Lower lobe of right lung (tissue), 2 donors: ENCODE data around the gene HDAC4. TPM values are rescaled to one million over a fixed set of nuclear protein-coding genes. Genes with fewer than 3 reads are reported as not detected.

Experiments used
- ATAC-seq, 2 donors: fragments of 200-7000 bp; cut with Tn5 transposase; one replicate each; pipeline ENCODE4 v1.9.1; 2020 to 2022; ENCODE audit warnings: mild to moderate bottlenecking in 2 of 2, moderate library complexity in 2 of 2
- DNase-seq: peaks from one replicate; pipeline ENCODE4 v3.0.0-alpha.2; 2020
- H3K27ac ChIP-seq: fragments of 200-600 bp; one replicate; pipeline ENCODE4 v1.8.0; 2022
- H3K27me3 ChIP-seq: fragments of 200-600 bp; one replicate; pipeline ENCODE4 v1.8.0; 2022; ENCODE audit warnings: low read depth
- H3K36me3 ChIP-seq: fragments of 200-600 bp; one replicate; pipeline ENCODE4 v1.8.0; 2022; ENCODE audit warnings: mild to moderate bottlenecking
- H3K4me1 ChIP-seq: fragments of 200-600 bp; one replicate; pipeline ENCODE4 v1.8.0; 2022
- H3K4me3 ChIP-seq: fragments of 200-600 bp; one replicate; pipeline ENCODE4 v1.8.0; 2022; ENCODE audit warnings: mild to moderate bottlenecking
- H3K9me3 ChIP-seq: fragments of 200-600 bp; one replicate; pipeline ENCODE4 v1.8.0; 2022
- intact Hi-C: fragments of 100-400 bp; cut with DNase I; formaldehyde crosslinking; loops from one replicate; pipeline ENCODE4 v1.11.0; 2022
- total RNA-seq: library from RNA; stranded (reverse); fragmentation: NEBNext Ultra II Directional; extraction: Animal tissue kit (Norgen Biotek cat#: 25700); gene quantifications from one replicate; pipeline ENCODE4 v1.2.1, GENCODE V29; 2021
- TF ChIP-seq, protein P1 (sequence below): fragments of 200-600 bp; IDR thresholded peaks from one replicate; pipeline ENCODE4 v1.8.0; 2022; ENCODE audit warnings: antibody characterized with exemption, mild to moderate bottlenecking
- donor health status: DM: no; HTN: yes; CAD: no; lungs with severe emphysema.

HDAC4 gene
- total RNA-seq, 1 donor from 2014 or later: 44.9 TPM

DNA sequence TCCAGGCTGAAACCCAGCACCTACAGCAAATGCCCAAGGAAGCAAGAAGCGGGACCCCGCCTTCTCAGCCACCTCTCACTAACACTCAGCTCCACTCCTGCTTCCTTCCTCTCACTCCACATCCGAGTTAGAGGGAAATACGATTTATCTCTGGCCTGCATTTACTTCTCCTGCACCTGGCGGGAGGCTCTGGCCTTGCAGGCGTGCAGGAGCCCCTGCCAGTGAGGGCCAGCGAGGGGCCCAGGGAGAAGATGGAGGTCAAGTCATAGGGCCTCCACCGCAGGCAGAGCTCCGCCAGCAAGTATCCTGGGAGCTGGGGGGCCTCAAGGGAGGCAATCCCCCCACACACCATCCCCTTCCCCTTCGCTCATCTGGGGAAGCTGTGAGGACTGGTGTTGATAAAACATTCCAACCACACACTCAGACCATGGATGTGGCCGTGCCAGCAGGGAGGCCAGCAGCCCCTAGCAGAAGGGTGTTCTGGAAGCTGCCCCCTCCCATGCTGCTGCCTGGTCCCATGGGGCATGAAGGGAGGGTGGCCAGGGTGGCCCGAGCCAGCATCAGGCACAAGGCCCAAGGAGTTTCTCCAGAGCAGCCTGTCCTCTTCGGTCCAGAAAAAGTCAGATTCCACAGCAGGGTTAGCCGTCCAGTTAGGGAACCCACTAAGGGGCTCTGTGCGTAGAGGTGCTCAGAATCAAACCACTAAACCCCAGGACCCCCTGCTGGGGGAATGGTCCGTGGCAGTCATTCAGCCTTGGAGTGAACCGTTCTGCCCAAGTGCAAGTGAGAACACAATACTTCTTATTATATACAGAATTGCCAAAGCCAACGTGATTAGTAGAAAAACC lies 91.2 kb downstream of the HDAC4 start:
- H3K36me3 ChIP-seq: no peaks in the 10 kb centered on the region
- H3K4me3 ChIP-seq: peak overlapping the region; percentile 40
- H3K4me1 ChIP-seq: peaks cover 53% of the 10 kb centered on the region
- peak overlapping the region; percentile 75 for H3K27ac ChIP-seq
- TF ChIP-seq, protein P1, sequence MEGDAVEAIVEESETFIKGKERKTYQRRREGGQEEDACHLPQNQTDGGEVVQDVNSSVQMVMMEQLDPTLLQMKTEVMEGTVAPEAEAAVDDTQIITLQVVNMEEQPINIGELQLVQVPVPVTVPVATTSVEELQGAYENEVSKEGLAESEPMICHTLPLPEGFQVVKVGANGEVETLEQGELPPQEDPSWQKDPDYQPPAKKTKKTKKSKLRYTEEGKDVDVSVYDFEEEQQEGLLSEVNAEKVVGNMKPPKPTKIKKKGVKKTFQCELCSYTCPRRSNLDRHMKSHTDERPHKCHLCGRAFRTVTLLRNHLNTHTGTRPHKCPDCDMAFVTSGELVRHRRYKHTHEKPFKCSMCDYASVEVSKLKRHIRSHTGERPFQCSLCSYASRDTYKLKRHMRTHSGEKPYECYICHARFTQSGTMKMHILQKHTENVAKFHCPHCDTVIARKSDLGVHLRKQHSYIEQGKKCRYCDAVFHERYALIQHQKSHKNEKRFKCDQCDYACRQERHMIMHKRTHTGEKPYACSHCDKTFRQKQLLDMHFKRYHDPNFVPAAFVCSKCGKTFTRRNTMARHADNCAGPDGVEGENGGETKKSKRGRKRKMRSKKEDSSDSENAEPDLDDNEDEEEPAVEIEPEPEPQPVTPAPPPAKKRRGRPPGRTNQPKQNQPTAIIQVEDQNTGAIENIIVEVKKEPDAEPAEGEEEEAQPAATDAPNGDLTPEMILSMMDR: no peak
- H3K9me3 ChIP-seq: no peaks in the 10 kb centered on the region
- ATAC-seq (no peak), DNase-seq (peak; percentile 29)
- H3K27me3 ChIP-seq: no peaks in the 10 kb centered on the region
- intact Hi-C loops: no loop called here

DNA sequence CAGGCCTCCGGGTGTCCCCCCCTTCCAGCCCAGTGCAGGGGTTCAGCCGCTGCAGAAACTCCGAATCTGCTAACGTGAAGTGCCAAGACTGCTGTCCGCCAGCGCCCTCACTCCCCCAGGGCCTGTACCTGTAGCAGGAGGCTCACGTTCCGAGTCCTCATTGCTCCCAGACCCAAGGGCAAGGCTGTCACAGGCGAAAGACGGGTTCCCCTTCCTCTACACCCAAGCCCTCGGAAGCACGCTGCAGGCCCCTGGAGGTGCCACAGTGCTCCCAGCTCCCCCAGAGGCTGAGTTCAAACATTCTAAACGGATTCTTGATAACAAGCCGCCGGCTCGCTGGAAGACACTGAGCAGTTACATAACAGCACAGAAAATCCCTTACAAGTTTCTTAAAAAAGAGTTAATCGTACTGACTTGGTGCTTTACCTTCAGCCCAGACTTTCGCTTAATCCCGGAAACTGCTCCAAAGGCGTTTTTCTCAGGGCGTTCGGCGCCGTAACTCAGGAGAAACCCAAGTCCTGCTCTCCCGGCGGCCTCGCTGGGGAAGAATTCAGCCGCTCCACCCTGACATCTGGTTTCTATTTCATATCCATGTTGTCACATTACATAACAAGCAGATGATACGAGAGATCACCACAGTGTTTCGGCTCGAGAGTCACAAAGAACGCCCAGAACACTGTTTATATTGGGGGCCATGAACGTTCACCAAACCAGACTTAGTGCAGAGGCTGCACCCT lies 92.0 kb downstream of the HDAC4 start:
- Histone ChIP-seq H3K36me3 (no peaks in the 10 kb centered on the region), H3K27ac (peak overlapping the region; percentile 75), H3K4me3 (peak overlapping the region; percentile 40), H3K9me3 (no peaks in the 10 kb centered on the region), H3K27me3 (no peaks in the 10 kb centered on the region), H3K4me1 (peaks cover 53% of the 10 kb centered on the region)
- no peak for DNase-seq
- ATAC-seq: peak in 1 of 2 donors; percentile 3
- intact Hi-C loops: no loop called here
- TF ChIP-seq, protein P1: no peak

DNA sequence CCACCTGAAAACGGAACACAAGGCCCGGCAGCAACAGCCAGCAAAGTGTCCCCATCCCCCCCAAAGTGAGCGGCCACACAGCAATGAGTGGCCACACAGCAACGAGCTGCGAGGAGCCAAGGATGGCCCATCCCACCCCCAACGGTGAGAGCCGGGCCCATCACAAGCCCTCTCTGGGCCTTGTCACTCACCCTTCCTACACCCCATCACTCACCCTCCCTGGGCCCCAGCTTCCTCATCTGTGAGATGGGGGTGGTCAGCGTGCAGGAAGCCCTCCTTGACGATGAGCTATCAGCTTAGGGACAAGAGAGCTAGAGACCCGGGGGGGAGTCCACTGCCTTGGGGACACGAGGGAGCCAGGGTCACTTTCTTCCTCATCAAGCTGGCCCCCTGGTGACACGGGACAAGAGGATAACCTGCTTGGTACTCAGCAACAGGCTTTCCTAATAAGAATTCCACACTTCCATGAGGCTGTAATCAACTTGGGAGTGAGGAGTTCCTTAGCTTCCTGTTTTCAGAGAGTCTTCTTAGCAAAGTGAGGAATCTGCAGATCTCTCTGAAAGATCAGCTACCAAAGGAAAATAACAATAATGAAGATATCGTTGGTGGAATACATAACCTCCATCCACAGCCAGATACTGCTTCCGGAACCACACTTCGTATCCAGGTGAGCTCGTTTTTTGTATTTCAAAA lies 92.8 kb downstream of the HDAC4 start:
- peak overlapping the region; percentile 75 for H3K27ac ChIP-seq
- intact Hi-C loops: no loop called here
- H3K27me3 ChIP-seq: no peaks in the 10 kb centered on the region
- H3K4me3 ChIP-seq: peak overlapping the region; percentile 40
- TF ChIP-seq, protein P1: no peak
- no peaks in the 10 kb centered on the region for H3K9me3 ChIP-seq
- no peak for DNase-seq
- no peaks in the 10 kb centered on the region for H3K36me3 ChIP-seq
- H3K4me1 ChIP-seq: peaks cover 50% of the 10 kb centered on the region
- ATAC-seq: no peak

DNA sequence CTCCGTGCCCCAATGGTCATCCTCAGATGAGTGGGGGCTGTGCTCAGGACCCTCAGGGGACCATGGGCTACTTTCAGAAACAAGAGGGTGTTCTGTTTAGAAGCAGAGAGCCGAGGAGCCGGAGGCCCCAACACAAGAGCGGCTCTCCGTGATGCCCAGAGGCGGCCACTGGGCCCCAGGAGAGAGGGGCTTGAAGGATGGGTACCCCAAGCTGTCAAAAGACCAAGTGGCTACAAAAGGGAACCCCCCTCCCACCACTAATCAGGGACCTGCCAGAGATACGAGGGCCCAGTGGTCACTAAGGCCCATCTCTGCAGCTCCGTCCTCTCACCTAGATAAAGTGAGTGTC lies 93.6 kb downstream of the HDAC4 start:
- intact Hi-C loops: no loop called here
- H3K27me3 ChIP-seq: no peaks in the 10 kb centered on the region
- DNase-seq (no peak), ATAC-seq (no peak)
- peaks cover 41% of the 10 kb centered on the region for H3K4me1 ChIP-seq
- TF ChIP-seq, protein P1: no peak
- no peaks in the 10 kb centered on the region for H3K36me3 ChIP-seq
- H3K27ac ChIP-seq: no peak overlapping the region
- no peaks in the 10 kb centered on the region for H3K9me3 ChIP-seq
- H3K4me3 ChIP-seq: no peak overlapping the region
